HepG2 (cell line): Measurements from ENCODE around the gene MYCBPAP. TPM values are rescaled to one million over a fixed set of nuclear protein-coding genes. Genes with fewer than 3 reads are reported as not detected.

Source experiments
- ATAC-seq: fragments of 200-7000 bp; cut with Tn5 transposase; 3 replicates; pipeline ENCODE4 v1.9.1; 2020; ENCODE audit warnings: mild to moderate bottlenecking, moderate library complexity
- BruUV-seq: library from RNA; stranded (reverse); fragments of 400-500 nt; replicated peaks from 2 replicates; lab custom pipeline; 2021; lab: Mats Ljungman, UMichigan
- CTCF ChIA-PET: fragments of 300-600 bp; formaldehyde crosslinking; extraction: SDS; loops from one replicate; lab custom pipeline; 2021; ENCODE audit warnings: low total read pairs, inconsistent platforms, low intra/inter-chr PET ratio; lab: Yijun Ruan, JAX
- POLR2A ChIA-PET: fragments of 350-600 bp; sonication (Branson Sonifier 250); formaldehyde crosslinking; loops from one replicate; lab custom pipeline; 2020; ENCODE audit warnings: antibody characterized with exemption, inconsistent platforms; lab: Yijun Ruan, JAX
- DNase-seq: peaks from one replicate; pipeline ENCODE4 v3.0.0-alpha.2; 2015; ENCODE audit warnings: low spot score
- FAIRE-seq: peaks from 3 replicates; lab custom pipeline; 2011; peaks lifted over from hg19 to GRCh38; lab: Jason Lieb, UNC
- H2AFZ ChIP-seq: one replicate; pipeline ENCODE4 v1.6.1; 2011; ENCODE audit warnings: low read length, inconsistent platforms
- H3K27ac ChIP-seq: fragments of 300-600 bp; 3 replicates; pipeline ENCODE4 v1.8.0; 2011; ENCODE audit warnings: mixed run types, mild to moderate bottlenecking, mixed read lengths, low read length, inconsistent platforms; ENCODE audit not compliant: insufficient read depth; ENCODE audit errors: extremely low read length
- H3K27me3 ChIP-seq, 2 experiments: fragments of 200-600 bp in 1 of 2; 2 replicates in 1 of 2; 3 replicates in 1 of 2; pipeline versions ENCODE4 v1.6.0 to v1.8.0; 2011; ENCODE audit warnings: low read length in 2 of 2, mild to moderate bottlenecking in 2 of 2, moderate library complexity in 2 of 2, inconsistent platforms in 1 of 2; ENCODE audit not compliant: insufficient read depth in 2 of 2, control insufficient read depth in 1 of 2
- H3K36me3 ChIP-seq, 2 experiments: fragments of 200-600 bp in 1 of 2; replicated peaks in 1 of 2; 2 replicates in 1 of 2; 3 replicates in 1 of 2; pipeline versions ENCODE4 v1.5.1 to v1.8.0; 2011; ENCODE audit warnings: low read length in 2 of 2, inconsistent platforms in 1 of 2; ENCODE audit not compliant: insufficient read depth in 2 of 2, control insufficient read depth in 1 of 2
- H3K4me1 ChIP-seq: 2 replicates; pipeline ENCODE4 v1.5.1; 2012; ENCODE audit warnings: low read length, inconsistent platforms; ENCODE audit not compliant: insufficient read depth
- H3K4me2 ChIP-seq: 2 replicates; pipeline ENCODE4 v1.6.0; 2011; ENCODE audit warnings: low read depth, low read length, inconsistent platforms
- H3K4me3 ChIP-seq, 3 experiments: fragments of 200-600 bp in 1 of 3; sonication (generic), shearing (Covaris generic) in 1 of 3; replicated peaks in 1 of 3; 2 replicates each; pipeline ENCODE4 v1.5.1; 2011 to 2016; ENCODE audit warnings: low read length in 3 of 3, inconsistent platforms in 2 of 3, low read depth in 2 of 3, mild to moderate bottlenecking in 2 of 3, control low read depth in 1 of 3, mixed read lengths in 1 of 3; ENCODE audit not compliant: insufficient read depth in 1 of 3
- H3K79me2 ChIP-seq: one replicate; pipeline ENCODE4 v1.6.1; 2011; ENCODE audit warnings: low read length, inconsistent platforms; ENCODE audit not compliant: insufficient read depth
- H3K9ac ChIP-seq: 2 replicates; pipeline ENCODE4 v1.6.0; 2011; ENCODE audit warnings: mild to moderate bottlenecking, low read depth, low read length, inconsistent platforms; ENCODE audit not compliant: insufficient read depth
- H3K9me3 ChIP-seq: 2 replicates; pipeline ENCODE4 v1.5.1; 2012; ENCODE audit warnings: mild to moderate bottlenecking, low read length
- H4K20me1 ChIP-seq: 2 replicates; pipeline ENCODE4 v1.6.0; 2011; ENCODE audit warnings: inconsistent platforms, mild to moderate bottlenecking, low read length, moderate library complexity; ENCODE audit not compliant: insufficient read depth
- BRD4 ChIP-seq: sonication (generic); formaldehyde crosslinking; IDR thresholded peaks from 2 replicates; pipeline ENCODE4 v1.4.0; 2020; ENCODE audit warnings: missing genetic modification reagents
- CC2D1A ChIP-seq: sonication (generic); formaldehyde crosslinking; IDR thresholded peaks from 2 replicates; pipeline ENCODE4 v1.8.1; 2023; ENCODE audit warnings: mild to moderate bottlenecking, missing genetic modification reagents
- DMAP1 ChIP-seq: IDR thresholded peaks from 2 replicates; pipeline ENCODE4 v1.6.1; 2016
- HDAC1 ChIP-seq: sonication (generic); formaldehyde crosslinking; IDR thresholded peaks from 2 replicates; pipeline ENCODE4 v1.5.1; 2020; ENCODE audit warnings: mild to moderate bottlenecking, missing genetic modification reagents
- JUND ChIP-seq: sonication (generic); formaldehyde crosslinking; IDR thresholded peaks from 2 replicates; pipeline ENCODE4 v1.8.0; 2022; ENCODE audit warnings: mild to moderate bottlenecking, missing genetic modification reagents
- KAT7 ChIP-seq: IDR thresholded peaks from 2 replicates; pipeline ENCODE4 v1.6.1; 2018; ENCODE audit warnings: borderline replicate concordance, missing compliant biosample characterization
- MAF1 ChIP-seq: sonication (generic); formaldehyde crosslinking; IDR thresholded peaks from 2 replicates; pipeline ENCODE4 v1.5.0; 2020; ENCODE audit warnings: missing genetic modification reagents, borderline replicate concordance
- MTERF4 ChIP-seq: sonication (generic); formaldehyde crosslinking; IDR thresholded peaks from 2 replicates; pipeline ENCODE4 v1.8.0; 2023; ENCODE audit warnings: mild to moderate bottlenecking, missing genetic modification reagents
- SRSF9 ChIP-seq: fragments of 200-400 bp; formaldehyde crosslinking; IDR thresholded peaks from 2 replicates; pipeline ENCODE4 v1.6.1; 2018; ENCODE audit warnings: borderline replicate concordance, mild to moderate bottlenecking, low read depth, low read length; ENCODE audit not compliant: insufficient read depth, poor library complexity, severe bottlenecking
- ZEB1 ChIP-seq: IDR thresholded peaks from 2 replicates; pipeline ENCODE4 v1.6.1; 2012; ENCODE audit warnings: mild to moderate bottlenecking, low read depth, inconsistent platforms; ENCODE audit not compliant: insufficient replicate concordance
- ZNF251 ChIP-seq: sonication (generic); formaldehyde crosslinking; IDR thresholded peaks from 2 replicates; pipeline ENCODE4 v1.9.0; 2021; ENCODE audit warnings: mild to moderate bottlenecking, missing genetic modification reagents
- ZNF33A ChIP-seq: sonication (generic); formaldehyde crosslinking; IDR thresholded peaks from 2 replicates; pipeline ENCODE4 v1.5.1; 2020; ENCODE audit warnings: missing genetic modification reagents, mild to moderate bottlenecking, moderate library complexity, borderline replicate concordance
- ZNF350 ChIP-seq: sonication (generic); formaldehyde crosslinking; IDR thresholded peaks from 2 replicates; pipeline ENCODE4 v1.4.0; 2020; ENCODE audit warnings: mild to moderate bottlenecking, low read depth, missing genetic modification reagents, borderline replicate concordance
- ZNF484 ChIP-seq: sonication (generic); formaldehyde crosslinking; IDR thresholded peaks from 2 replicates; pipeline ENCODE4 v1.5.1; 2020; ENCODE audit warnings: mild to moderate bottlenecking, low read depth, missing genetic modification reagents, borderline replicate concordance
- ZNF572 ChIP-seq: sonication (generic); formaldehyde crosslinking; IDR thresholded peaks from 2 replicates; pipeline ENCODE4 v1.5.1; 2020; ENCODE audit warnings: mild to moderate bottlenecking, missing genetic modification reagents
- ZNF720 ChIP-seq: sonication (generic); formaldehyde crosslinking; IDR thresholded peaks from 2 replicates; pipeline ENCODE4 v1.4.0; 2020; ENCODE audit warnings: missing genetic modification reagents
- WGBS: methylation state at CpG from one replicate; pipeline ENCODE4 v1.1.6; 2017; ENCODE audit warnings: low lambda C conversion rate; 5-methylcytosine and 5-hydroxymethylcytosine counted together
- in situ Hi-C: cut with HindIII; loops from 2 replicates; pipeline ENCODE4 v1.10.0; 2017; ENCODE audit warnings: low pct_unique_long_range_greater_than_20kb; ENCODE audit not compliant: extremely low pct_ligation_motif_present
- intact Hi-C: fragments of 100-400 bp; cut with micrococcal nuclease; formaldehyde crosslinking; loops from one replicate; pipeline ENCODE4 v1.10.0; 2022; ENCODE audit not compliant: unreplicated experiment
- polyA plus RNA-seq, 8 experiments: library from polyadenylated mRNA; depleted of rRNA in 3 of 8; stranded (reverse) in 7 of 8; unstranded in 1 of 8; fragments of >200 nt; fragmentation: Illumina TruSeq in 4 of 8; extraction: Trizol in 4 of 8; gene quantifications; 2 replicates each; pipeline versions ENCODE4 v1.2.1 to v1.2.3, GENCODE V29; 2011 to 2016; ENCODE audit warnings: low read depth in 4 of 8, missing spikeins in 1 of 8, mixed read lengths in 1 of 8; ENCODE audit not compliant: insufficient read depth in 1 of 8
- total RNA-seq, 5 experiments: library from RNA; depleted of rRNA; stranded (reverse); fragments of >200 nt; fragmentation: Illumina TruSeq; extraction: Trizol; gene quantifications; 2 replicates each; pipeline ENCODE4 v1.2.3, GENCODE V29; 2016; ENCODE audit warnings: low read depth in 1 of 5
- TF ChIP-seq, protein P1 (sequence below): sonication (generic); formaldehyde crosslinking; IDR thresholded peaks from 2 replicates; pipeline ENCODE4 v1.4.0; 2020; ENCODE audit warnings: missing genetic modification reagents, borderline replicate concordance

MYCBPAP gene
- total and polyA plus RNA-seq, 2 of the 13 experiments (the other 11 are each of a cell fraction or from before 2014, with no cell fraction given) = 0.22 to 0.24 TPM

DNA sequence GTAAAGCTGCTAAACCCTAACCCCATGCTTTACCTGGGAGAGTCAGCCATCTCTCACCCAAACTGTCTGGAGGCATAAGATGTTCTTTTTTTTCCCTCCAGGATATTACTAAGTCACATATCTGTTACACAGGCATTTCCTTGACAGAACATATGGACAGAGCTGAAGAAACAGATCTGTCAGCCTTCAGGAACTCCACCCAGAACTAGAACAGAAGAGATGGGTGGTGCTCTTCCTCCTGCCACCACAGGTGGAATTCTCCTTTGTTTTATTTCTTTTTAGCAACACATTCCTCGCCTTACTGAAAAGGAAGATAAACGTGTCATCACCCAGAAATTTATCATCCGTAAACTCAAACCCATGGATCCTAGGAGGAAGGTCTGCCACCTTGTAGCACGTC lies 8.8 kb downstream of the MYCBPAP start:
- no peak for FAIRE-seq
- in situ Hi-C loops = no loop called here

More for the DNA sequence above, 8.8 kb downstream of the MYCBPAP start:
- Histone ChIP-seq H2AFZ (no peak overlapping the region), H3K9ac (no peak overlapping the region), H3K79me2 (no peaks in the 10 kb centered on the region), H3K27ac (no peak overlapping the region), H3K4me3 (no peak overlapping the region), H3K9me3 (no peaks in the 10 kb centered on the region), H3K4me2 (no peak overlapping the region), H4K20me1 (no peaks in the 10 kb centered on the region), H3K27me3 (no peaks in the 10 kb centered on the region), H3K4me1 (peaks cover 53% of the 10 kb centered on the region), H3K36me3 (no peaks in the 10 kb centered on the region)
- ChIA-PET POLR2A (interaction anchor here (1.0 to 3.2 kb wide), 4 partner anchors 15 to 38 kb away, joined by 3 to 37 read pairs (median 11); partner anchors contain the start of gene EPN3), CTCF (no interaction called here)
- no peak for TF ChIP-seq ZEB1
- no peak for TF ChIP-seq KAT7
- TF ChIP-seq MTERF4 (CRISPR knock-in tag) = no peak
- TF ChIP-seq CC2D1A = no peak
- TF ChIP-seq ZNF350 (CRISPR knock-in tag) = no peak
- no peak for TF ChIP-seq ZNF33A (CRISPR knock-in tag)
- TF ChIP-seq BRD4 = no peak
- no peak for TF ChIP-seq ZNF720
- no peak for TF ChIP-seq ZNF484 (CRISPR knock-in tag)
- no peak for TF ChIP-seq ZNF251 (CRISPR knock-in tag)
- TF ChIP-seq DMAP1 = no peak
- no peak for TF ChIP-seq SRSF9
- TF ChIP-seq, protein P1, sequence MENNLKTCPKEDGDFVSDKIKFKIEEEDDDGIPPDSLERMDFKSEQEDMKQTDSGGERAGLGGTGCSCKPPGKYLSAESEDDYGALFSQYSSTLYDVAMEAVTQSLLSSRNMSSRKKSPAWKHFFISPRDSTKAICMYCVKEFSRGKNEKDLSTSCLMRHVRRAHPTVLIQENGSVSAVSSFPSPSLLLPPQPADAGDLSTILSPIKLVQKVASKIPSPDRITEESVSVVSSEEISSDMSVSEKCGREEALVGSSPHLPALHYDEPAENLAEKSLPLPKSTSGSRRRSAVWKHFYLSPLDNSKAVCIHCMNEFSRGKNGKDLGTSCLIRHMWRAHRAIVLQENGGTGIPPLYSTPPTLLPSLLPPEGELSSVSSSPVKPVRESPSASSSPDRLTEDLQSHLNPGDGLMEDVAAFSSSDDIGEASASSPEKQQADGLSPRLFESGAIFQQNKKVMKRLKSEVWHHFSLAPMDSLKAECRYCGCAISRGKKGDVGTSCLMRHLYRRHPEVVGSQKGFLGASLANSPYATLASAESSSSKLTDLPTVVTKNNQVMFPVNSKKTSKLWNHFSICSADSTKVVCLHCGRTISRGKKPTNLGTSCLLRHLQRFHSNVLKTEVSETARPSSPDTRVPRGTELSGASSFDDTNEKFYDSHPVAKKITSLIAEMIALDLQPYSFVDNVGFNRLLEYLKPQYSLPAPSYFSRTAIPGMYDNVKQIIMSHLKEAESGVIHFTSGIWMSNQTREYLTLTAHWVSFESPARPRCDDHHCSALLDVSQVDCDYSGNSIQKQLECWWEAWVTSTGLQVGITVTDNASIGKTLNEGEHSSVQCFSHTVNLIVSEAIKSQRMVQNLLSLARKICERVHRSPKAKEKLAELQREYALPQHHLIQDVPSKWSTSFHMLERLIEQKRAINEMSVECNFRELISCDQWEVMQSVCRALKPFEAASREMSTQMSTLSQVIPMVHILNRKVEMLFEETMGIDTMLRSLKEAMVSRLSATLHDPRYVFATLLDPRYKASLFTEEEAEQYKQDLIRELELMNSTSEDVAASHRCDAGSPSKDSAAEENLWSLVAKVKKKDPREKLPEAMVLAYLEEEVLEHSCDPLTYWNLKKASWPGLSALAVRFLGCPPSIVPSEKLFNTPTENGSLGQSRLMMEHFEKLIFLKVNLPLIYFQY = no peak
- TF ChIP-seq MAF1 (CRISPR knock-in tag) = no peak
- no peak for TF ChIP-seq JUND (CRISPR knock-in tag)
- TF ChIP-seq ZNF572 = no peak
- TF ChIP-seq HDAC1 (CRISPR knock-in tag) = no peak
- ATAC-seq (no peak), DNase-seq (no peak)
- BruUV-seq = no TSS peak
- 81% methylated on average over 4 of the region's 4 CpGs for WGBS
- intact Hi-C loops = no loop called here
